GM19328 (cell line): ENCODE measurements around the gene HES5.

Experiments used
- ATAC-seq: cut with Tn5 transposase; IDR thresholded peaks from one replicate; pipeline ENCODE4 v1.9.1; 2021; ENCODE audit warnings: mild to moderate bottlenecking, moderate library complexity; ENCODE audit not compliant: unreplicated experiment

The HES5 gene

GRCh38 chr1:2532485-2533160 lies 2.6 kb upstream of the HES5 start:
- ATAC-seq: no peak

DNA sequence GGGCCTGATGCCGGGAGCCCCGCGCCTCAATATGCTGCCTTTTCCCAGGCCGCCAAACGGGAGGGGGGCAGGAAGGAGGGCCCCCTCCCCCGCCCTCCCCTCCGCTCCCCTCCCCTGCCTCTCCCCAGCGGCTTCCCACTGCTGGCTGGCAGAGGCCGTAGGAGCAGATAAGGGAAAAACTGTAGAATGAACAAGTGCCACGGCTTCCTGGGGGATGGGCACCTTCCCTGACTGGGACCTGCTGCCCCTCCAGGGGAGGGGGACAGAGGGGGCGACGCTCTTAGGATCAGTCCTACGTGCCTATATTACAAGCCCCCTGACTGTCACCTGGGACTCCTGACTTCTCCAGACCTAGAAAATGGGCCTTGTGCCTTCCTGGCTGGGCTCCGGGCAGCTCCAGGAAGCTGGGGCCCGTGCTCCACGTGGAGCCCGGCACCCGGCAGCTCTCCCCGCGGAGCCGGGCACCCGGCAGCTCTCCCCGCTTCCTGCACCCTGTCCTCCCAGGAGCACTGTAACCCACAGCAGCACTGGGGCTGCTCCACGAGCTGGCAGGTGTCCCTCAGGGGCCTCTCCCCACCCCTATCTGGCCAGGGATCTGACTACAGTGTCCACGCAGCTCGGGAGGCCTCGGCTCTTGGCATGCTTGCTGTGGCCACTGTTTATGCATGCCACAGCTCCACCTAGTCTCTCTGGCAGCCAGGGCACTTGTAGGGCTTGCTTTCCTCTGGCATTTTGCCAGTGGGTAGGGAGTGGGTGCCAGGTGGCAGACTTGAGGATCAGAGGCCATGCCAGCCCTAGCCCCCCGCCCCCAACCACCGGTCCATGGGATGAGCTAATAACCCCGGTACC lies 674 bp upstream of the HES5 start:
- ATAC-seq: no peak

- no peak for ATAC-seq
Measured at GRCh38 chr1:2528966-2529783, 888 bp downstream of the HES5 start.

DNA sequence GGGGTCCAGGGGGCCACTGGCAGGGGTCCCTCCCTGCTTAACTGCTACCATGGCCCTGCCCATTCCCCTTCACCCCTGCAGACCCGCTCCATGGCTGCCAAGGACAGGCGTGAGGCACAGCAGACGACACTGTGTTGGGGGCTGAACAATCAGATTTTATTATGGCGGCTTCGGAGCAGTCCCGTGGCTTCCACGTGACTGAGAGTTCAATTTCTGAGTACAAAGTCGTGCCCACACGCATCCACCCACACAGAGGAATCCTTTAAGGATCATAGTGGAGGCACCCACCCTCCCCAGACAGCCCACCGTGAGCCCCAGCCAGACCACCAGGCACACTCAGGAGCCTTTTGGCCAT lies 1.5 kb downstream of the HES5 start:
- ATAC-seq: no peak

DNA sequence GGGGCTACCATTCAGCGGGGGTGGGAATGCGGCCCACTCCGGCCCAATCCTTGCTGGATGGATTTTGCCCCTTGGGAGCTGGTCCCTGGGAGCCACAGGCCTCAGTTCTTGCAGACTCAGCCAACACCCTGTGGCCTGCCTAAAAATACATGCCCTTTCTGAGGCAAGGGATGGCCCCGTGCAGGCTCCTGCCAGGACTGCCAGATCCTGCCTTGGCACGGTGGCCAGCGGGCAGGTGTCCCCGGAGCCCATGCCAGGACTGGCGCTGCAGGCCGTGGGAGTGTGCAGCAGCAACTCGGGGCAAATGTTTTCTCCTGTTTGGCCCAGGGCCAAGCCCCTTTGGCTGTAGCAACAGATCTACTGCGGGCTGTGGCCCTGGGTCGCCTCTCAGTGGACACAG lies 2.0 kb downstream of the HES5 start:
- no peak for ATAC-seq

DNA sequence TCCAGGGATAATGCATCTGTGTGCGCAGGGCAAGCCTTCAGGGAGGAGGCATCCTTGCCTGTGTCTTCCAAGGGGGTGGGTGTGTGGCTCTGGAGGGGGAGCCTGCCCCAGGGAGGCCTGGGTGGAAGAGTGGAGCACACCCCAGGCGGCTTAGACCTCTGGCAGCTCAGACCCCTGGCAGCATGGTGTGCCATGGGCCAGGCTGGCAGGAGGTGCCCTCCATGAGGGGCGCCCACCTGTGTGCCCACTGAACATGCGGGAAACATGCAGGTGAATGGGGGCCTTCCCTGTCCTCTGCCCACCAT lies 2.6 kb downstream of the HES5 start:
- ATAC-seq: no peak

GRCh38 chr1:2526824-2527555 lies 3.1 kb downstream of the HES5 start:
- peak; percentile 30 for ATAC-seq

DNA sequence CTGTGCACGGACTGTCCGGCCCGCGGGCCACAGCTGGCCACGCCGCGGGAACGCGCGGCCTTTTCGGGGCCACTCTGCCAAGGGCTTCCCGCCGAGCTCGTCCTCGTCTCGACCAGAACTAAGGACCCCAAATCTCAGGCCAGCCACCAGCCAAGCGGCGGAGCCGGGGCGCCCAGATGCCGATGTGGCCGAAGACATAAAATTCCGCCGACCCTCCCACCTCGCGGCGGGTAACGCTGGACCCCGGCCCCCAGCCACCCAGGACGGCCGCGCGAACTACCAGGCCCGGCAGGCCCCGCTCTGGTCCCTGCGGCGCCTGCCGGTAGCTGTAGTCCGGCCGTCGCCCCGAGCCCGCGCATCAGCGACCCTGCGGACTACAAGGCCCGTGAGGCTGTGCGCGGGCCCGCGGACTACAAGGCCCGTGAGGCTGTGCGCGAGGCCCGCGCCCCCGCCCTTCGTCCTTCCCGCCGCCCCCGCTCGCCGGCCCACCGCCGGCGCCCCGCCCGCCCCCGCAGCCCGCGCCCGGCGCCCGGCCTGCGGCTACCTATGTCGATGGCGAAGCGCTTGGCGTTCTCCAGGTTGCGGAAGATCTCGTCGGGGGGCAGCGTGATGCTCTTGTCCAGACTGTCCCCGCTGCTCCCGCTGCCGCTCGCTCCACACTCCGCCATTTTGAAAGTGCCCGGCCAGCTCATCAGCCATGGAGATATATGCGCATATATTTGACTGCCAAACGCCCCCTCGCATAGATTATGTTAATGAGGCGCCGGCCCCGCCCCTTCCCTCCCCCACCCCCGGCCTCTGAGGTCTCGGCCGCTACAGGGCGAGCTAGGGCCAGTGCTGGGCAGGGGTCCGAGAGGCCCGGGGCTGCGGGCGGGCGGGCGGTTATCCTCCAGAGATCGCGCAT lies 3.9 kb downstream of the HES5 start, which contains the start of gene PANK4:
PANK4 (minus strand) TSS at position 677 of the 904 bp plus-strand sequence; CDS start at position 668, 9 bp downstream.
- peak; percentile 78 for ATAC-seq

DNA sequence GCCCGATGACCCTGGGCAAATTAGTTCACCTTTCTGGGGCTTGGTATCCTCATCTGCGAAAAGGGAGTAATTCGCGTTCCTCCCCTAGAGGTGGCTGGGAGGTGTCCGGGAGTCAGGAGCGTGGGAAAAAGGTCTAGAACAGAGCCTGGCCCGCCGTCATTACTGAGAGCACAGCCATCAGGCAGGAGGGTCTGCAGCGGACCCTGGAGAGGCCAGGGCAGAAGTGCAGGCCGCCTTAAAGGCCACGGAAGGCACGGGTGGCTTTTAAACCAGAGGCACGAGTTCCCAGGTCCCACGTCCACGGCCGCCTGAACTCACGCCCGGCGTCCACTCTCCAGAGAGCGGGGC lies 4.5 kb downstream of the HES5 start:
- ATAC-seq: no peak

GRCh38 chr1:2523891-2524609 lies 6.0 kb downstream of the HES5 start:
- ATAC-seq: no peak

DNA sequence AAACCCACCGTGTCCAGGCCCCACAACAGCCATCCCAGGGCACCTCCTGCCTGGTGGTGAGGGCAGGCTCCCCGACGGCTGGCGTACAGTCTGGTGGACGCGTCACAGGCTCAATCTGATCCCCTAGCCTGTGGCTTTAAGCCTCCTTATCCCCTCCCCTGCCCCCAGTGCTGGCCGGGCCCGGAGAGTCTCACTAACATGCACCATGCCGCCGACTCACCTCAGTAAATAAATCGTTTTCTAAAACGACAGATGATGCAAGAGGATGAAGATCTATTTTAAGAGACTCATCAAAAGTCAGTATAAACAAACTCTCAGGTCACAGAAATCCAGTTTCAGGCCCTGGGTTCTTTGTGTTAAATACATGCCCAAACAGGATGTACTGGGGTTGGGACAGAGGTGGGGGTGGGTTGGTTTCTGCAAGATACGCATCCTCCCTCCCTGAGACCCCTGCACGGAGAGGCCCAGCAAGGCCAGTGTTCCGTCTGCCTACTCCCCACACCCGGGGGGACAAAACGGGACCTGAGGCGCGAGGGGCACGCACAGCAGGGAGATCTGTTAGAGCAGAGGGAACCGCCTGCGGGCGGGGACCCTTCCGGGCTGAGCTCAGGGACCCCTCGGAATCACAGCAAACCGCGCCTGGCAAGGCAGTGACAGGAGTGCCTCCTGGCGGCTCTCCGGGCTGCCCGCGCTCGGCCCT lies 6.7 kb downstream of the HES5 start:
- ATAC-seq: no peak

DNA sequence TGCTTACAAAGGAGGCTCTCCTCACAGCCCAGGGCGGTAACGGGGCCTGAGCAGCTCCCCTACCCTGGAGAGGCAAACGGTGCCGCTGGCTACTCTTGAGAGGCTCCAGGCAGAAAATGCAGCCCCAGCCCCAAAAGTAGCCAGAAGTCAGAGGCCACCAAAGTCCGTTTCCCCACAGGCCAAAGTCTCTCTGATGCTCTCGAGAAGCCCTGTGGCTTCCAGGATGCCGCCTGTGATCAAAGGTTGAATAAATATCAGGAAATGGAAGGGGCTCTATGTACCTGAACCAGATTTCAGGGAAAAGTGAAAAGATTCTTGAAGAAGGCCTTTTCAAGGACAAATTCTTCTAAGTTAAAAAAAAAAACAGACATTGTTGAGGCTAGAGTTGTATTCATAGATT lies 7.8 kb downstream of the HES5 start:
- ATAC-seq: no peak

GRCh38 chr1:2520806-2521205 lies 9.3 kb downstream of the HES5 start:
- ATAC-seq: no peak

GRCh38 chr1:2520206-2520605 lies 9.9 kb downstream of the HES5 start:
- no peak for ATAC-seq

DNA sequence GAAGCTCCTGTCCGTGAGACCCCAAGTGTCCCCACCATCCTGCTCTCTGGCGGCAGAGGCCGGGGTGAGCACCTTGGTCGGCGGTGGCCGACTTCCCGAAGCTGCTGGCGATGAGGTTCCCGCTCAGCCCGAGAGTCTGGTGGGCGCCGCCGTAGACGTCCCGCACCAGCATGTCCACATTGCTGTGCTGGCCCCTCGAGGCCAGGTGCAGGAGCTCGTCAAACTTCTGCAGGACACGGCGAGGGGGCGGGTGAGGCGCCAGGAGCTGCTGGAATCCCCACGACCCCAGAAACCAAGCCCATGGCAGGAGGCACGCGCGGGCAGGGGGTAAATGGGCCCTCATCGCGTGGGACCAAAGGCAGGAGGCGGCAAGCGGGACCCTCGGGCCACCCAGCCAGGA lies 10.3 kb downstream of the HES5 start:
- ATAC-seq: no peak

DNA sequence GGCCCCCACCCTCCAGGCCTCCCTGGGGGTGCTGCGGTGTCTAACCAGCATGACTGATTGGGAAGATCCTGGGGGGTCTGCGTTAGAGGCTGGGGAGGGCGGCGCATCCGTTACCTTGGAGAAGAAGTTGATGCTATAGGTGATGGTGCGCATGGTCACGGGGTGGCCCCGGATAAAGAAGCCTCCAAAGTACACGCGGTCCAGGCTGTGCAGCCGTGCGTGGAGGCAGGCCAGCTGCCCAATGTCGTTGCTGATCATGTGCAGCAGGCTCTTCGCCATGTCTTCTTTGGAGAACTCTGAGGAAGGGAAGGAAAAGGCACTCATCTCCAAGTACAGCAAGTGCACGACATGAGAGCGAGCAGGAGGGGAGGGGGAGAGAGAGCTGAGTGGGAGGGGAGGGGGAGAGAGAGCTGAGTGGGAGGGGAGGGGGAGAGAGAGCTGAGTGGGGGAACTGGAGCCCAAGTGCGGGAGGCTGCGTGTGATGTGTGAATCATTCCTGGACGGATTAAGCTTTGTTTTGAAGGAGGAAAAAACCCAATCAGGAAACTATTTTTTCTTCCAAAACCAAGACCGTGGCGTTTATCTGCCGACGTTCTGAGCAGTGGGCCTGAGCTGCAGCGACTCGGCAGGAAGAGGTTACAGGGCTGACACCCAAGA lies 10.9 kb downstream of the HES5 start:
- no peak for ATAC-seq

GRCh38 chr1:2518528-2518927 lies 11.5 kb downstream of the HES5 start:
- no peak for ATAC-seq

DNA sequence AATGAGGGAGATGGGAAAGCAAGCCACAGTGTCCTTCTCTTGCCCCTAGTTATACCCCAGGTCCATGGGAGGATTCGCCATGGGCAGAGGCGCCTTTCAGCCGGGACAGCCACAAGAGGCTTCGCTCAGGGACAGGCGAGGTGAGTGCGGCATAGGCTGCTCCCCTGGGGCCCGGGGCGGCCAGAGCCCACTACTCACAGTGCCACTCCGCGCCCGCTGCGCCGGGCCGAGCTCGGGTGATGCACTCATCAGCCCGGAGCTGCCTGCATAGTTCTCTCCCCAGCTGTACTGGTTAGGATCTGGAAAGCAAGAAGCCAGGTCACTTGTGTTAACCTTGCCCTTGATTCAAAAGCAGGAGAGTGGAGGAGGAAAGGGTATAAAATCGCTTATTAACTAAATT lies 12.1 kb downstream of the HES5 start:
- no peak for ATAC-seq
